HepG2 (cell line): Measurements from ENCODE around the gene GNRH2. TPM values are rescaled to one million over a fixed set of nuclear protein-coding genes. Genes with fewer than 3 reads are reported as not detected.
A peak's percentile ranks its signal among the peaks of the same experiment; 100 is the strongest.

ENCODE experiments used
- ATAC-seq: fragments of 200-7000 bp; cut with Tn5 transposase; 3 replicates; pipeline ENCODE4 v1.9.1; 2020; ENCODE audit warnings: mild to moderate bottlenecking, moderate library complexity
- BruUV-seq: library from RNA; stranded (reverse); fragments of 400-500 nt; replicated peaks from 2 replicates; lab custom pipeline; 2021; lab: Mats Ljungman, UMichigan
- CTCF ChIA-PET: fragments of 300-600 bp; formaldehyde crosslinking; extraction: SDS; loops from one replicate; lab custom pipeline; 2021; ENCODE audit warnings: low total read pairs, inconsistent platforms, low intra/inter-chr PET ratio; lab: Yijun Ruan, JAX
- POLR2A ChIA-PET: fragments of 350-600 bp; sonication (Branson Sonifier 250); formaldehyde crosslinking; loops from one replicate; lab custom pipeline; 2020; ENCODE audit warnings: antibody characterized with exemption, inconsistent platforms; lab: Yijun Ruan, JAX
- DNase-seq: peaks from one replicate; pipeline ENCODE4 v3.0.0-alpha.2; 2015; ENCODE audit warnings: low spot score
- FAIRE-seq: peaks from 3 replicates; lab custom pipeline; 2011; peaks lifted over from hg19 to GRCh38; lab: Jason Lieb, UNC
- H2AFZ ChIP-seq: one replicate; pipeline ENCODE4 v1.6.1; 2011; ENCODE audit warnings: low read length, inconsistent platforms
- H3K27ac ChIP-seq: fragments of 300-600 bp; 3 replicates; pipeline ENCODE4 v1.8.0; 2011; ENCODE audit warnings: mixed run types, mild to moderate bottlenecking, mixed read lengths, low read length, inconsistent platforms; ENCODE audit not compliant: insufficient read depth; ENCODE audit errors: extremely low read length
- H3K27me3 ChIP-seq, 2 experiments: fragments of 200-600 bp in 1 of 2; 2 replicates in 1 of 2; 3 replicates in 1 of 2; pipeline versions ENCODE4 v1.6.0 to v1.8.0; 2011; ENCODE audit warnings: low read length in 2 of 2, mild to moderate bottlenecking in 2 of 2, moderate library complexity in 2 of 2, inconsistent platforms in 1 of 2; ENCODE audit not compliant: insufficient read depth in 2 of 2, control insufficient read depth in 1 of 2
- H3K36me3 ChIP-seq, 2 experiments: fragments of 200-600 bp in 1 of 2; replicated peaks in 1 of 2; 2 replicates in 1 of 2; 3 replicates in 1 of 2; pipeline versions ENCODE4 v1.5.1 to v1.8.0; 2011; ENCODE audit warnings: low read length in 2 of 2, inconsistent platforms in 1 of 2; ENCODE audit not compliant: insufficient read depth in 2 of 2, control insufficient read depth in 1 of 2
- H3K4me1 ChIP-seq: 2 replicates; pipeline ENCODE4 v1.5.1; 2012; ENCODE audit warnings: low read length, inconsistent platforms; ENCODE audit not compliant: insufficient read depth
- H3K4me2 ChIP-seq: 2 replicates; pipeline ENCODE4 v1.6.0; 2011; ENCODE audit warnings: low read depth, low read length, inconsistent platforms
- H3K4me3 ChIP-seq, 3 experiments: fragments of 200-600 bp in 1 of 3; sonication (generic), shearing (Covaris generic) in 1 of 3; replicated peaks in 1 of 3; 2 replicates each; pipeline ENCODE4 v1.5.1; 2011 to 2016; ENCODE audit warnings: low read length in 3 of 3, inconsistent platforms in 2 of 3, low read depth in 2 of 3, mild to moderate bottlenecking in 2 of 3, control low read depth in 1 of 3, mixed read lengths in 1 of 3; ENCODE audit not compliant: insufficient read depth in 1 of 3
- H3K79me2 ChIP-seq: one replicate; pipeline ENCODE4 v1.6.1; 2011; ENCODE audit warnings: low read length, inconsistent platforms; ENCODE audit not compliant: insufficient read depth
- H3K9ac ChIP-seq: 2 replicates; pipeline ENCODE4 v1.6.0; 2011; ENCODE audit warnings: mild to moderate bottlenecking, low read depth, low read length, inconsistent platforms; ENCODE audit not compliant: insufficient read depth
- H3K9me3 ChIP-seq: 2 replicates; pipeline ENCODE4 v1.5.1; 2012; ENCODE audit warnings: mild to moderate bottlenecking, low read length
- H4K20me1 ChIP-seq: 2 replicates; pipeline ENCODE4 v1.6.0; 2011; ENCODE audit warnings: inconsistent platforms, mild to moderate bottlenecking, low read length, moderate library complexity; ENCODE audit not compliant: insufficient read depth
- ARID3A ChIP-seq: IDR thresholded peaks from 2 replicates; pipeline ENCODE4 v1.6.1; 2012; ENCODE audit warnings: low read depth, low read length, improper control_type of control experiment
- ARNTL ChIP-seq: sonication (generic); formaldehyde crosslinking; IDR thresholded peaks from 2 replicates; pipeline ENCODE4 v1.4.0; 2020; ENCODE audit warnings: mild to moderate bottlenecking, missing genetic modification reagents
- MTERF4 ChIP-seq: sonication (generic); formaldehyde crosslinking; IDR thresholded peaks from 2 replicates; pipeline ENCODE4 v1.8.0; 2023; ENCODE audit warnings: mild to moderate bottlenecking, missing genetic modification reagents
- NAIF1 ChIP-seq: sonication (generic); formaldehyde crosslinking; IDR thresholded peaks from 2 replicates; pipeline ENCODE4 v1.5.0; 2020; ENCODE audit warnings: mild to moderate bottlenecking, missing genetic modification reagents, borderline replicate concordance
- NFE2L2 ChIP-seq: fragments of 150-350 bp; IDR thresholded peaks from 2 replicates; pipeline ENCODE4 v1.6.1; 2014; ENCODE audit warnings: low read length
- PAX8 ChIP-seq: sonication (generic); formaldehyde crosslinking; IDR thresholded peaks from 2 replicates; pipeline ENCODE4 v1.8.0; 2022; ENCODE audit warnings: mild to moderate bottlenecking, missing genetic modification reagents, borderline replicate concordance
- PITX1 ChIP-seq: sonication (generic); formaldehyde crosslinking; IDR thresholded peaks from 2 replicates; pipeline ENCODE4 v1.5.1; 2020; ENCODE audit warnings: mild to moderate bottlenecking, missing genetic modification reagents
- REPIN1 ChIP-seq: sonication (generic); formaldehyde crosslinking; IDR thresholded peaks from 2 replicates; pipeline ENCODE4 v1.8.0; 2022; ENCODE audit warnings: missing genetic modification reagents, low read depth, mild to moderate bottlenecking, borderline replicate concordance
- SRY ChIP-seq: sonication (generic); formaldehyde crosslinking; IDR thresholded peaks from 2 replicates; pipeline ENCODE4 v1.8.0; 2022; ENCODE audit warnings: mild to moderate bottlenecking, missing genetic modification reagents
- ZC3H4 ChIP-seq: sonication (generic); formaldehyde crosslinking; IDR thresholded peaks from 2 replicates; pipeline ENCODE4 v1.4.0; 2020; ENCODE audit warnings: missing genetic modification reagents, borderline replicate concordance
- ZNF333 ChIP-seq: sonication (generic); formaldehyde crosslinking; IDR thresholded peaks from 2 replicates; pipeline ENCODE4 v1.4.0; 2020; ENCODE audit warnings: mild to moderate bottlenecking, missing genetic modification reagents, borderline replicate concordance
- ZNF678 ChIP-seq: sonication (generic); formaldehyde crosslinking; IDR thresholded peaks from 2 replicates; pipeline ENCODE4 v1.4.0; 2020; ENCODE audit warnings: mild to moderate bottlenecking, missing genetic modification reagents
- ZNF713 ChIP-seq: sonication (generic); formaldehyde crosslinking; IDR thresholded peaks from 2 replicates; pipeline ENCODE4 v1.4.0; 2020; ENCODE audit warnings: mild to moderate bottlenecking, missing genetic modification reagents
- WGBS: methylation state at CpG from one replicate; pipeline ENCODE4 v1.1.6; 2017; ENCODE audit warnings: low lambda C conversion rate; 5-methylcytosine and 5-hydroxymethylcytosine counted together
- in situ Hi-C: cut with HindIII; loops from 2 replicates; pipeline ENCODE4 v1.10.0; 2017; ENCODE audit warnings: low pct_unique_long_range_greater_than_20kb; ENCODE audit not compliant: extremely low pct_ligation_motif_present
- intact Hi-C: fragments of 100-400 bp; cut with micrococcal nuclease; formaldehyde crosslinking; loops from one replicate; pipeline ENCODE4 v1.10.0; 2022; ENCODE audit not compliant: unreplicated experiment
- polyA plus RNA-seq, 8 experiments: library from polyadenylated mRNA; depleted of rRNA in 3 of 8; stranded (reverse) in 7 of 8; unstranded in 1 of 8; fragments of >200 nt; fragmentation: Illumina TruSeq in 4 of 8; extraction: Trizol in 4 of 8; gene quantifications; 2 replicates each; pipeline versions ENCODE4 v1.2.1 to v1.2.3, GENCODE V29; 2011 to 2016; ENCODE audit warnings: low read depth in 4 of 8, missing spikeins in 1 of 8, mixed read lengths in 1 of 8; ENCODE audit not compliant: insufficient read depth in 1 of 8
- total RNA-seq, 5 experiments: library from RNA; depleted of rRNA; stranded (reverse); fragments of >200 nt; fragmentation: Illumina TruSeq; extraction: Trizol; gene quantifications; 2 replicates each; pipeline ENCODE4 v1.2.3, GENCODE V29; 2016; ENCODE audit warnings: low read depth in 1 of 5
- TF ChIP-seq, protein P1 (sequence below): sonication (generic); formaldehyde crosslinking; IDR thresholded peaks from 2 replicates; pipeline ENCODE4; 2020; ENCODE audit warnings: missing genetic modification reagents, mild to moderate bottlenecking, borderline replicate concordance

Gene GNRH2
- total and polyA plus RNA-seq, 2 of the 13 experiments (the other 11 are each of a cell fraction or from before 2014, with no cell fraction given) = 0.28 TPM; not detected in 1

GRCh38 chr20:3077618-3078134 lies 34.3 kb downstream of the GNRH2 start:
- peak; percentile 61 for FAIRE-seq
- no peak overlapping the region for H2AFZ ChIP-seq
- CTCF ChIA-PET = interaction anchor here (1.1 to 4.5 kb wide), 3 partner anchors 24 to 164 kb away, joined by 4 to 61 read pairs (median 5); no protein-coding TSS in a partner anchor

GRCh38 chr20:3080939-3081388 lies 37.5 kb downstream of the GNRH2 start:
- ATAC-seq (peak; percentile 37), FAIRE-seq (no peak), DNase-seq (no peak)
- Histone ChIP-seq H3K4me2 (peak overlapping the region; percentile 33), H3K79me2 (no peaks in the 10 kb centered on the region), H3K27me3 (peaks cover 27 to 57% of the 10 kb centered on the region in 2 experiments), H3K9me3 (no peaks in the 10 kb centered on the region), H3K36me3 (no peaks in the 10 kb centered on the region), H3K27ac (no peak overlapping the region), H3K4me3 (peak overlapping the region in 1 of 3 experiments; percentile 27; a peak in 1 of 6 replicates), H3K9ac (no peak overlapping the region), H3K4me1 (peaks cover 64% of the 10 kb centered on the region), H4K20me1 (no peaks in the 10 kb centered on the region), H2AFZ (no peak overlapping the region)
- CTCF ChIA-PET = no interaction called here
- 3% methylated on average over 6 of the region's 6 CpGs for whole genome bisulfite sequencing
- intact Hi-C loops = no loop called here
- no TSS peak for BruUV-seq
- in situ Hi-C loops = no loop called here
- POLR2A ChIA-PET = no interaction called here
- no peak for TF ChIP-seq PAX8 (CRISPR knock-in tag)
- TF ChIP-seq ARID3A = no peak
- no peak for TF ChIP-seq ZNF713 (CRISPR knock-in tag)
- TF ChIP-seq, protein P1, sequence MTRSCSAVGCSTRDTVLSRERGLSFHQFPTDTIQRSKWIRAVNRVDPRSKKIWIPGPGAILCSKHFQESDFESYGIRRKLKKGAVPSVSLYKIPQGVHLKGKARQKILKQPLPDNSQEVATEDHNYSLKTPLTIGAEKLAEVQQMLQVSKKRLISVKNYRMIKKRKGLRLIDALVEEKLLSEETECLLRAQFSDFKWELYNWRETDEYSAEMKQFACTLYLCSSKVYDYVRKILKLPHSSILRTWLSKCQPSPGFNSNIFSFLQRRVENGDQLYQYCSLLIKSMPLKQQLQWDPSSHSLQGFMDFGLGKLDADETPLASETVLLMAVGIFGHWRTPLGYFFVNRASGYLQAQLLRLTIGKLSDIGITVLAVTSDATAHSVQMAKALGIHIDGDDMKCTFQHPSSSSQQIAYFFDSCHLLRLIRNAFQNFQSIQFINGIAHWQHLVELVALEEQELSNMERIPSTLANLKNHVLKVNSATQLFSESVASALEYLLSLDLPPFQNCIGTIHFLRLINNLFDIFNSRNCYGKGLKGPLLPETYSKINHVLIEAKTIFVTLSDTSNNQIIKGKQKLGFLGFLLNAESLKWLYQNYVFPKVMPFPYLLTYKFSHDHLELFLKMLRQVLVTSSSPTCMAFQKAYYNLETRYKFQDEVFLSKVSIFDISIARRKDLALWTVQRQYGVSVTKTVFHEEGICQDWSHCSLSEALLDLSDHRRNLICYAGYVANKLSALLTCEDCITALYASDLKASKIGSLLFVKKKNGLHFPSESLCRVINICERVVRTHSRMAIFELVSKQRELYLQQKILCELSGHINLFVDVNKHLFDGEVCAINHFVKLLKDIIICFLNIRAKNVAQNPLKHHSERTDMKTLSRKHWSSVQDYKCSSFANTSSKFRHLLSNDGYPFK (CRISPR knock-in tag) = peak; percentile 50; the same call in 1 of the 2 replicates
- no peak for TF ChIP-seq SRY
- no peak for TF ChIP-seq MTERF4 (CRISPR knock-in tag)
- TF ChIP-seq ZNF678 (CRISPR knock-in tag) = no peak
- TF ChIP-seq ARNTL (CRISPR knock-in tag) = no peak
- no peak for TF ChIP-seq NAIF1 (CRISPR knock-in tag)

More at GRCh38 chr20:3077618-3078134, 34.3 kb downstream of the GNRH2 start:
- no TSS peak for BruUV-seq
- no peak overlapping the region for H3K9ac ChIP-seq
- POLR2A ChIA-PET = interaction anchor here (0.7 kb wide), 2 partner anchors 32 to 38 kb away, joined by 3 read pairs; no protein-coding TSS in a partner anchor
- WGBS = 45% methylated on average over 4 of the region's 4 CpGs
- H3K4me3 ChIP-seq = no peak overlapping the region
- peak overlapping the region; percentile 25 for H3K4me2 ChIP-seq
- H4K20me1 ChIP-seq = no peaks in the 10 kb centered on the region
- H3K36me3 ChIP-seq = no peaks in the 10 kb centered on the region
- DNase-seq = no peak
- ATAC-seq = no peak
- H3K27me3 ChIP-seq = peaks cover 11 to 28% of the 10 kb centered on the region in 2 experiments; a peak in 4 of 5 replicates
- no peaks in the 10 kb centered on the region for H3K79me2 ChIP-seq
- peak; percentile 96; the same call in 1 of the 2 replicates for TF ChIP-seq ZNF333
- TF ChIP-seq REPIN1 (CRISPR knock-in tag) = no peak
- 0 out of 2 replicates have a peak, but pooled peaks have one; percentile 2 for TF ChIP-seq PITX1
- TF ChIP-seq ZC3H4 = no peak
- peak; percentile 8; the same call in 1 of the 2 replicates for TF ChIP-seq NFE2L2
- H3K27ac ChIP-seq = no peak overlapping the region
- no peaks in the 10 kb centered on the region for H3K9me3 ChIP-seq
- in situ Hi-C loops = no loop called here
- H3K4me1 ChIP-seq = peaks cover 66% of the 10 kb centered on the region
- intact Hi-C loops = loop anchor here (1.0 to 5.0 kb wide), 2 partner anchors 23 to 40 kb away; no protein-coding TSS in a partner anchor
